AG20443 (cell line): ENCODE measurements around the gene ENOX1.
A peak's percentile ranks its signal among the peaks of the same experiment; 100 is the strongest.

ENCODE experiments used
- DNase-seq: peaks from one replicate; pipeline ENCODE4 v3.0.0; 2012; ENCODE audit warnings: low spot score, mixed read lengths

The ENOX1 gene

GRCh38 chr13:43744261-43745031 is 42.3 kb downstream of the ENOX1 start:
- no peak for DNase-seq

- no peak for DNase-seq
Observed at GRCh38 chr13:43742911-43743310, 43.9 kb downstream of the ENOX1 start.

GRCh38 chr13:43737392-43737923 is 49.3 kb downstream of the ENOX1 start:
- DNase-seq: no peak

- no peak for DNase-seq
Observed at GRCh38 chr13:43732726-43733125, 54.0 kb downstream of the ENOX1 start.

- DNase-seq: no peak
Observed at GRCh38 chr13:43731296-43731695, 55.5 kb downstream of the ENOX1 start.

- DNase-seq: peak; percentile 9
Observed at GRCh38 chr13:43730642-43731041, 56.1 kb downstream of the ENOX1 start.

- DNase-seq: no peak
Observed at GRCh38 chr13:43728421-43728820, 58.4 kb downstream of the ENOX1 start.

GRCh38 chr13:43727856-43728255 is 58.9 kb downstream of the ENOX1 start:
- no peak for DNase-seq

GRCh38 chr13:43725460-43725859 is 61.3 kb downstream of the ENOX1 start:
- no peak for DNase-seq

GRCh38 chr13:43720780-43721397 is 65.9 kb downstream of the ENOX1 start:
- DNase-seq: no peak

GRCh38 chr13:43698758-43699157 is 88.0 kb downstream of the ENOX1 start:
- DNase-seq: peak; percentile 46

GRCh38 chr13:43698009-43698408 is 88.8 kb downstream of the ENOX1 start:
- no peak for DNase-seq

- no peak for DNase-seq
Observed at GRCh38 chr13:43697323-43697722, 89.4 kb downstream of the ENOX1 start.

- no peak for DNase-seq
Observed at GRCh38 chr13:43694146-43694664, 92.6 kb downstream of the ENOX1 start.

GRCh38 chr13:43693639-43694038 is 93.1 kb downstream of the ENOX1 start:
- DNase-seq: no peak

- no peak for DNase-seq
Observed at GRCh38 chr13:43688227-43688907, 98.4 kb downstream of the ENOX1 start.

- DNase-seq: no peak
Observed at GRCh38 chr13:43687038-43687437, 99.7 kb downstream of the ENOX1 start.

- DNase-seq: peak; percentile 77
Observed at GRCh38 chr13:43686557-43686956, 100.2 kb downstream of the ENOX1 start.

- DNase-seq: no peak
Observed at GRCh38 chr13:43684963-43685725, 101.6 kb downstream of the ENOX1 start.

GRCh38 chr13:43682701-43683100 is 104.1 kb downstream of the ENOX1 start:
- no peak for DNase-seq

GRCh38 chr13:43676320-43676719 is 110.5 kb downstream of the ENOX1 start:
- DNase-seq: no peak

- DNase-seq: no peak
Observed at GRCh38 chr13:43675577-43675976, 111.2 kb downstream of the ENOX1 start.
